COLO829 (cell line): ENCODE data around the gene CCNE1.
"Not testable (repeated sequence)": the region's sequence is repeated elsewhere in the genome, so short reads cannot be mapped to it uniquely, and the experiment has no call there.

ENCODE experiments used
- DNase-seq: peaks from one replicate; pipeline ENCODE4 v3.0.0; 2012; ENCODE audit warnings: low spot score

Gene CCNE1

DNA sequence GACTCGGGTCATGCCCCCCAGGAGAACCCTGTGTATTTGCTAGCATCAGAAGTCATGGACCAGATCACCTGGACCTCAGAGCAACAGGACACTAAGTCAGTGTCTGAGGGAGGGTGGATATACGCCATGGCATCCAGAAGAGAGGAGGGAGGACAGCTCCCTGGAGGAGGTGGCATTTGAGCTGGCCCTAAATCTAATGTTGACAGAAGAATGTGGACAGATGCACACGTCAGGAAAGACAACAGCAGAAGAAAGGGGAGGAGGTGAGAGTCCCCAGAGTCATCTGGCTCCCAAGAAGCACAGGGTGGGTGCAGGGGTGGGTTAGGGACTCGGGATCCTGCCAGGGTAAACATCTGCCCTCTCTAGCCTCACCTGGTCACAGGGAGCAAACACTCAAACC, 24.5 kb upstream of the CCNE1 start:
- DNase-seq: no peak

GRCh38 chr19:29789007-29789406, 22.8 kb upstream of the CCNE1 start:
- DNase-seq: no peak

DNA sequence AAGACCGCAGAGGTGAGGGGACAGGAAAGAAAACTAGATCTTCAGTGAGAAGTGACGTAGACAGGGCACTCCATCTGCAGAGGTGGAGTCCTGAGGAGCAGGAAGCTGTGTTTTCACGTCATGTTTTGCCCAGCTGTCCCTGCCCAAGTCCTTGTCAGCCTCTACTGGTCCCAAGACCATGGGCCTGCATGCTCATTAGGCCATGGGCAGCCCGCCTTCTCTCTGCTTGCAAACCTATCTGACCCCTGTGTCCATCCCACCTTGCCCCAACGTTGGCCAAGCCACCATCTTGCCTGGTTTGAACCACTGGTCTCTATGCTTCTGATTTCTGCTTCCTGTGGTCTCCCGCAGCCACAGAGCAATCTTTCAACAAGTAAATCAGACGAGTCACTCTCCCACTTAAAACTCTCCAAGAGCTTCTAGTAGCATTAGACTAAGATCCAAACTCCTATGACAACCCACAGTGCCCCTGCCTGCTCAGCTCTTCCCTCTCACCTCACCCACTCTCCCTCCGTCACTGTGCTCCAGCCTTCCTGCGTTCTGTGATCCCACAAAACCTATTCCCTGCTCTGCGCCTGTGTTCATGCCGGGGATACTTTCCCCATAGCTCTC, 18.6 kb upstream of the CCNE1 start:
- DNase-seq: no peak

- not testable (repeated sequence) for DNase-seq
Measured at GRCh38 chr19:29794490-29794889, 17.3 kb upstream of the CCNE1 start.

- DNase-seq: no peak
Measured at GRCh38 chr19:29795461-29796172, 16.2 kb upstream of the CCNE1 start.

DNA sequence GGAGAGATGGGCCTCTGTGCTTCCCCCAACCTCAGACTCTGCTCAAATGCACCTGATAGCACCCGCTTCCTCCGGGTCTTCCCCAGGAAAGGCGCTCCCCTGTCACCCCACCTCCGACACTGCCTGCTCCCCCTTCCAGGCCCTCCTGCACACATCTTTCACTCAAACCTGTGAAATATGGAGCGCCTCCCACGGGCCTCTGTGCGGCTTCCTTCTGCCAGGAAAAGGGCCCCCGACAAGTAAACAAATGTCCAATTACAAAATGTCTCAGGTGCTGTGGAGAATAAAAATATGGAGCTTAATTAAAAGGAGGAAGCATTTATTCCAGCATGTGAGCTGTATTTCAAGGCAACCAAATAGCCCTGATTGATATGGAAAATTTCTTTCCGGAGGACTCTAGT, 15.6 kb upstream of the CCNE1 start:
- DNase-seq: no peak

- DNase-seq: no peak
Measured at GRCh38 chr19:29798774-29799497, 12.9 kb upstream of the CCNE1 start.

DNA sequence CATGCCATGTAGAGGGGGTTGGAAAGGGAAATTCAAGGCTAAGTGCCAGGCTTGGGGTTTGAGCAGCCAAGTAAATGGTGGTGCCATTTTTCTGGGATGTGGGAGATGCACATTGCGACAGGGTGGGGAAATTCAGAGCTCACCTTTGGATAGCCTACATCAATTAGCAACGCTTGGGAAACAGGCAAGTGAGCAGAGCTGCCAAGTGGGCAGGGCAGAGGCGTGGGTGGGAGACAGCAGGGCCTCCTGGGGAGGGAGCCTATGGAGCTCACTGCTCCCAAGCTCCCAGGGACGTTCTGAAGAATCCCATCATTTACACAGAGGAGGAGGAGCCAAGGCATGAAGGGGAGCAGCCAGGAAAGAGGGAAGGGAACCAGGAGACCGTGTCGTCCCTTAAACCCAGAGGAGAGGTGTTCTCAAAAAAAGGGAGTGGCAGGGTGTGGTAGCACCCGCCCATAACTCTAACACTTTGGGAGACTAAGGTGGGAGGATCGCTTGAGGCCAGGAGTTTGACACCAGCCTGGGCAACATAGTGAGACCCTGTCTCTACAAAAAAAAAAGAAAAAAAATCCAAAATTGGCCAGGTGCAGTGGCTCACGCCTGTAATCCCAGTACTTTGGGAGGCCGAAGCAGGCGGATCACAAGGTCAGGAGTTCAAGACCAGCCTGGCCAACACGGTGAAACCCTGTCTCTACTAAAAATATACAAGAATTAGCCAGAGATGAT, 11.5 kb upstream of the CCNE1 start:
- no peak for DNase-seq

- not testable (repeated sequence) for DNase-seq
Measured at GRCh38 chr19:29803951-29804350, 7.8 kb upstream of the CCNE1 start.

GRCh38 chr19:29804493-29804892, 7.3 kb upstream of the CCNE1 start:
- DNase-seq: no peak

DNA sequence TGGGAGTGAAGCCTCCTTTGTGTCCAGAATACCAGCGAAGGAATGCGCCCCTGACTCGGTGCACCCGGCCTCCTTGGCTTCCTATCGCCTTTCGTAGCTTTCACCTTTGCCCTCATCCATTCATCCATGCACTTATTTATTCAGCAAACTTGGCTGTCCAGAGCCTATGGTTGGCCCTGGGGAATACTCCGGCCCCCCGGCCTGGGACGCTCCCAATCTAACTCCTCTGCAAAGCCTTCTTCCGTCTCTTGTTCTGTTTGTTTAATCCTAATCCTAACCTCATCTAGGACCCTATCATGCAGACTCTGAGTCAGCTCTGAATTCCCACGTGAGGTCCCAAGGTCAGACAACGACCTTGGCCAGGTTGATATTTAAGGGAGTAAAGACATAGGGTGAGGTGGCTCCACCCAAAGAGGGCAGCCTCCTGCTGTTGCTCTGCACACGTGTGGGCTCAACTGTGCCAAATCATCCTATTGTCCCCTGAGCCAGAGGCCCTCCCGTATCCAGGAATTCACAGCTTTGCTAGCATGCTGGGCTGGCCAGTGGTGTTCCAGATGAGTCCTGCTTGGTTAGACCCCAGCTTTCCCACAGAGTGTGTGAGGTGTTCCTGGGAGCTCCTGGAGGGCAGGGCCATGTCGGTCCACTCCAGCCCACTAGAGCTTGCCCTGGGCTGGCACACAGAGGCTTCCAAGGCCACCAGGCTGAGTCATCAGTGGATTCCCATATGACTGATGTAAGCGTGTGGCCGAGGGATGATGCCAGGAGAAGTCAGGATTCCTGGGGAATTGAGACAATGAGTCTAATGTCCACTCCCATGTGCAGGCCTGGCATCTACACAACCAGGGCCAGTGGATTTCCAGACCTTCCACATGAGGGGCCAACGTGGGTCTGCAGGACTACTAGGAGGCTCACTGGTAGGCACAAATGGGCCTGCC, 6.5 kb upstream of the CCNE1 start:
- peak; percentile 15 for DNase-seq

DNA sequence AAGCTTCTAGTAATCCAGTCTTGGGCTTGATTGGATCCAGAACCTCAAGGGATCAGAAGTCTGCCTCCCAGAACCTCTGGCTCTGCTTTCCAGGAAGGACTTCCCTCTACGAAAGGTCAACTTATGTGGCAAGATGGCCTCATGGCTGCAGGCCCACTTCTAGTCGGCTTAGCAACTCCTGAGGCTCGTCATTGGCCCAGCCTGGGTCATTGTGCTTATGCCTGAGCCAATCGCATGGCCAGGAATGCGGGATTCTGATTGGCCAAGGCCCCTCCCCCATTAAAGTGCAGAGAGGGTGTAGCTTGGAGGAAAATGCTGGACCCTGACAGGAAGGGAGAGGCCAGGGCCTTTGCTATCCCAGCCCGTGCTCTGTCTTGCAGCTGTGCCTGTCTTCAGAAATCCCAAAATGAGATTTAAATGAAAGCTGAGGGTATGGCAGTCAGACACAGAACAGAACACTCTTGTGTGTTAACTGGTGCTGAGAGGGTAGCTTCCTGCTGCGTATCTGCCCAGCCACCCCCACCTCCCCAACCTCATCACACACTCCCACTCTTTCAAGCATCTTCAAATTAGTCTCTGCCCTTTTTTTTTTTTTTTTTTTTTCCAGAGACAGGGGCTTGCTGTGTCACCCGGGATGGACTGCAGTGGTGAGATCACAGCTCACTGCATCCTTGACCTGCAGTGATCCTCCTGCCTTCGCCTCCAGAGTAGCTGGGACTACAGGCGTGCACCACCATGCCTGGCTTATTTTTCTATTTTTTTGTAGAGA, 5.5 kb upstream of the CCNE1 start:
- peak; percentile 21 for DNase-seq

- no peak for DNase-seq
Measured at GRCh38 chr19:29807178-29807577, 4.6 kb upstream of the CCNE1 start.

DNA sequence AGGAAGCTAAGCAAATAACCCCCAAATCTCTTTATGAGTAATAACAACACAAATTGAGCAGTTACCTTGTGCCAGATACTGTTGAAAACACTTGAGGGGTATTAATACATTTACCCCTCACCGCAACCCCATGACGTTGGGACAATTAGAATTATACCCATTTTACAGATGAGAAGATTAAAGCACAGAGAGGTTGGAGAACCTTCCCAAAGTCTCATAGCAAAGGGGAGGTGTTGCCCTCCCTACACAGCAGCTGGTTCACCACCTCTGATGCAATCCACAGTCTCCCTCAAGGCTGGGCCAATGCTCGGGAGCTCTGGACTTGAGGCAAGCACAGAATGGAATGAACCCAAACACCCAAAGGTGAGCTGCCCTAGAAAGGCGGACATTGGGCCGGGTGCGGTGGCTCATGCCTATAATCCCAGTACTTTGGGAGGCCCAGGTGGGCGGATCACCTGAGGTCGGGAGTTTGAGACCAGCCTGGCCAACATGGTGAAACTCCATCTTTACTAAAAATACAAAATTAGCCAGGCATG, 3.9 kb upstream of the CCNE1 start:
- DNase-seq: no peak

- no peak for DNase-seq
Measured at GRCh38 chr19:29809795-29810503, 1.8 kb upstream of the CCNE1 start.

DNA sequence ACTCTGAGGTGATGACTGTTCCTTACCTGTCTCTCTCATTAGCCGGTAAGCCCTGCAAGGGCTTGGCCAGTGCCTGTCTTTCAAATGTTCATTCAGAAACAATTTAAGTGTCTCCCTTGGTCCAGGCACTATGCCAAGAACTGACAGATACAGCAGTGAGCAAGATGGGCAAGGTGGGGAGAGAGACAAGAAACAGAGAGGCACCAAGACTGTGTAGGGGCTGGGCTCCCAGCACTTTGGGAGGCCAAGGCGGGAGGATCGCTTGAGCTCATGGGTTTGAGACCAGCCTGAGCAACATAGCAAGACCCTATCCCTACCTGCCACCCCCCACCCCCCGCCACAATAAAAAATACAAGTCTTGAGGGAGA, 1.3 kb upstream of the CCNE1 start:
- DNase-seq: no peak

- no peak for DNase-seq
Measured at GRCh38 chr19:29812080-29812880, 489 bp downstream of the CCNE1 start.

DNA sequence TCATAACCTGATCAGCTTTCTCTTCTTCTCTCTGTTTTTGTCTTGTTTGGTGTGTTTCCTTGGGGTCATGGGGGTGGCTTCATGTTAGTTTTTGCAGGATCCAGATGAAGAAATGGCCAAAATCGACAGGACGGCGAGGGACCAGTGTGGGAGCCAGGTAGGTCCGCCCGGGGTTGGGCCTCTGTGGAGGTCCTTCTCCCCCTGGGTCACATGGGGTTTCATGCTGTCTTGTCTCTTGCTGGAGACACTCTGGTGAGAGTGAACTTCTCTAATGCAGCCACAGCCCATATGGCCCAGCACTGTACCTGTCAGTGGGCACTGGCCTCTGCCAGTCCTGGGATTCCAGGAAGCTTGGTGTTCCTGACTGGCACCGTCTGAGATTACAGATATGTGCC, 1.1 kb downstream of the CCNE1 start:
- DNase-seq: no peak

DNA sequence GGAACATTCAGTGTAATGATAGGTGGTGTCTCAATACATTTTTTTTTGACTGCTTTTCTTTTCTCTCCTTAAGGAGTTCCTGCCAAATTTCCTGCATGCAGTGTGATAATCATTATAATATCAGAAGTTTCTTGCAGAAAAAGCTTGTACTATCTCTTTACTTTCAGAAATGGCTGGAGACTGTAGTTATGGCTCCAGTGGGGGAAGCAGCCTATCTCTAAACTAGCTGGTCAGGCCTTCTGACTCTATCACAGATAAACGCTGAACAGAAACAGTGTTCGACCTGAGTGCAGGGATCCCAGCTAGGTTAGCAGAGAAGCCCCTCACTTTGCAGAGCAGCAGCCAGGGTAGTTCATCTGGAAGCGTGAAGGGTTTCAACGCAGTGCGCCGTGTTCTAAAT, 1.9 kb downstream of the CCNE1 start:
- DNase-seq: no peak
